Hindlimb muscle (tissue), 1 donor: Measurements from ENCODE around the gene ABCA1. TPM values are rescaled to one million over a fixed set of nuclear protein-coding genes. Genes with fewer than 3 reads are reported as not detected.
A peak's percentile ranks its signal among the peaks of the same experiment; 100 is the strongest.
"Not testable (repeated sequence)": the region's sequence is repeated elsewhere in the genome, so short reads cannot be mapped to it uniquely, and the experiment has no call there.

Experiments
- DNase-seq: peaks from one replicate; pipeline ENCODE4 v3.0.0-alpha.2; 2013
- polyA plus RNA-seq: library from polyadenylated mRNA; unstranded; fragments of 120-200 nt; gene quantifications from one replicate; pipeline ENCODE4 v1.2.1, GENCODE V29; 2013; ENCODE audit not compliant: insufficient read length

Gene ABCA1
- polyA plus RNA-seq, 1 donor, result 6.4 TPM

DNA sequence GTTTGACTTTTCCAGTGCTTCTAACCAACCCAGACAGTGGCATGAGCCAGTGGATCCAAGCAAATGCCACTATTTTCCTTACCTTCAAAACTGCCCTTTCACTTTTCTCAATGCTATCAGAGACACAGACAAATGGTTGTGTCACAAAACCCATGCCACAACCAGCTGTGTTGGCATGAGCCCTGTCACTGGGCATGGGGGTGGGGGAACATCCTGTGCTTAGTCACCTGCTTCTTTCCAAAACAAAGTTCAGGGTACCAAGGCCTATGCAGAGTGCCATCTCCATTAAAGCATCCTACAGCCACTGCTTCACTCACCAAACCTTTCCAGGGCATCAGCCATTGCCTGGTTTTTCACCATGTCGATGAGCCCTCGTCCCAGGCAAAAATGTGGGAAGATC is 133.9 kb downstream of the ABCA1 start:
- no peak for DNase-seq

DNA sequence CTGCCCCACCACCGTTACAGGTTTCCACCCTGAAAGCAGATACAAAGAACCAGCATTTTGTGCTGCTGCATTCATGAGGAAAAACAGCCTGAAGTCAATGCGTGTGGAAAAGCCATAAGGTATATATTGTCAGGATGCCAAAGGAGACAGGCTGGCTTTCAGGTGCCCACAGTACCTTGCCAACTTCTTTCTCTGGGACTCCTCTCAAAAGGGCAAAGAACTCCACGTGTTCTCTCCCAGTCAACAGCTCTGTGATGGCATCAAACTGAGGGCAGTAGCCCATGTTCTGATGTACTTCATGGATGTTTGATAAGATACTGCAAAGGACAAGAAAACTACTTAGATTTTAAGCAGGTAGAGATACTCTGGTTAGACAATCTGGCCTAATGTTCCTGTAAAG is 139.7 kb downstream of the ABCA1 start:
- no peak for DNase-seq

DNA sequence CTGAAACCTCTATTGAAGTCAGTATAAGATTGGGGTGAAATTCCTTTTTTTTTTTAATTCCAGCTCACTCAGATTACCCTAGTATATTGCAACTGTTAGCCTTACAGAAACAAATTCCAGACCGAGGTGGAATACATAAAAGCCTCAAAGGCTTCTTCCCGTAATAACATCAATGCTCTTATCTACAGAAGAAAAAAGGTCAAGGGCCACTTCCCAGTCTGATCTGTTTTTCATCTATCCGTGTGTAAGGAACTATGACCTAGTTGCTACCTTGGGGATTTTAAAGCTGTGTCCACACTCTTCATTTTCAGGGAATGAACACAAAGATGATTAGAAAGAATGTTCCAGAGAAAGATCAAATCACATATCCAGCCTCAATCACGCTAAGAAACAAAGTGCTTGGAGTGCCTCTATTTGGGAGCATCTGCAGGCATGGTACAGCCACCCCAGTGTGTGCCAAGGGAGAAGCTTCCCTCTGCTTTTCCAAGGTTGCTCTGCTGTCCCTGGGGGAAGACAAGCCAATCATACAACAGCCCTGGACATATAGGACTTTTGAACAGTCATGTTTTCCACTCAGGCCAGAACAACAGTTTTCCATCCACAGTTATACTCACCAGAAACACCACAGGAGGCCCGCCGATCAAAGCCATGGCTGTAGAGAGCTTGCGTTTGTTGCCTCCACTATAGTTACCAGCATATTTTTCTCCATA is 140.5 kb downstream of the ABCA1 start:
- no peak for DNase-seq

- DNase-seq, result no peak
These were observed 141.7 kb downstream of the ABCA1 start for GRCh38 chr9:104786293-104786692.

GRCh38 chr9:104784098-104784497 is 143.9 kb downstream of the ABCA1 start:
- no peak for DNase-seq

- DNase-seq, result no peak
These were observed 144.4 kb downstream of the ABCA1 start for GRCh38 chr9:104783588-104783987.

- DNase-seq, result peak; percentile 26
These were observed 147.1 kb downstream of the ABCA1 start for GRCh38 chr9:104780796-104781395.

- no peak for DNase-seq
These were observed 147.9 kb downstream of the ABCA1 start for GRCh38 chr9:104779946-104780535.

GRCh38 chr9:104779334-104779733 is 148.6 kb downstream of the ABCA1 start:
- no peak for DNase-seq

DNA sequence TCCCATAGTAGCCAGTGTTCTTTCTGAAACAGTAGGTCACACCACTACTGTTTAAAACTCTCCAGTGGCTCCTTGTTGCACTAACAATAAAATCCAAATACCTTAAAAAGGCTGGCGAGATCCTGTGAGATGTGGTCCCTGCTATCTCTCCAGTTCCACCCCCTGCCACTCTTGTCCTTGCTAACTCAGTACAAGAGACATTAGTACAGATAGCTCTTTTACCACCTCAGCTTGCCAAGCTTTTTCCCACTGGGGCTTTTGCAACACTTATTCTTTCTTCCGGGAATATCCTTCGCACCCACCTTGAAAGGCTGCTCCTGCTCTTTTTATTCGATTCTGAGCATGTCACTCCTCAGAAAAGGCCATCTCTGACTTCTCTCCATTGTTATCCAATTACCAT is 149.2 kb downstream of the ABCA1 start:
- DNase-seq, result no peak

DNA sequence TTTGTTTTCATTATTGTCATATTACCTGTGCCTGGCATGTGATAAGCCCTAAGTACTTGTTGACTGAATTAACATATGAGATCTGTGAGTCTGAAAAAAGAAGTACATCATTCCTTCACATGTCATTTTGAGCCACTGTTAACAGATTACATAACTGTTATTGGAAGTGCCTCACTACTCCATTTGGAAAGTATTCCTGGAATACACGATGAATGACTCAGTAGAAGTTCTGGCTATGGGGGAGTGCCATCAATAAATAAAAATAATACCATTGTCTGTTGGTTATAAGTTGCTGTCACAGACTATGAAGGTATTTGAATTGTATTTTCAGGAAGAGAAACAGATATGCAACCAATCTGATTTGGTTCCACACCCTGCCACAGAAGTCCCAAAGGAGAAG is 151.2 kb downstream of the ABCA1 start:
- no peak for DNase-seq

GRCh38 chr9:104775976-104776375 is 152.0 kb downstream of the ABCA1 start:
- DNase-seq, result no peak

GRCh38 chr9:104775574-104775936 is 152.4 kb downstream of the ABCA1 start:
- DNase-seq, result no peak

DNA sequence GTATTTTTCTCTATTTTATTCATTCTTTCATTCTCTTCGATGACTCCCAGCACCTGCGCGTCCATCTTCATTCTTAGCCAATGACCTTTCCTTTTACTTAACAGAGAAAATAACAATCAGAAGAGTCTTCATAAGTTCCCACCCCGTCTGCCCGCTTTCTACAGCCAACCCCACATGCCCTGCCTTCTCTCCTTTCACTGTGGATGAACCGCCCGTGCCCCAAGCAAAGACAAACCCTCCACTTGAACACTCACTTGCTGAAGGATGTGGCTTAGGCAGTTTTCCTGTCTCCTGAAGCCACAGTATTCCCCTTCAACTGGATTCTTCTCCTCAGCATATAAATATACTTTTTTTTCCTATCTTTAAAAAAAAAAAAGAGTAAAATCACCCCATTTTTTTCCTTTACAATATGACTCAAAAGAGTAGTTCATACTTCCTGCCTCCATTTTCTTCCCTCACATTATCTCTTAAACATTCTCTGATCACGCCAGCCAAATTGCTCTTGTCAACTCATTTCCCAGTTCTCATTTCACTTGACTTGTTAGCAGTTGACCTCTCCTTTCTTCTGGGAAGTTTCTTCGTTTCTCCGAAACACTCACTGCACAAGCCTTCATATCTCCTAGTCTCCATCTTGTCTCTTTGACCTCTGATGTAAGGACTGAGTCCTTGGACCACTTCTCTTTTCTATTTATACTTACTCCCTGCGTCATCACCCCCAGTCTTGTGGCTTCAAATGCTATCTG is 153.0 kb downstream of the ABCA1 start:
- no peak for DNase-seq

GRCh38 chr9:104774132-104774531 is 153.8 kb downstream of the ABCA1 start:
- DNase-seq, result no peak

DNA sequence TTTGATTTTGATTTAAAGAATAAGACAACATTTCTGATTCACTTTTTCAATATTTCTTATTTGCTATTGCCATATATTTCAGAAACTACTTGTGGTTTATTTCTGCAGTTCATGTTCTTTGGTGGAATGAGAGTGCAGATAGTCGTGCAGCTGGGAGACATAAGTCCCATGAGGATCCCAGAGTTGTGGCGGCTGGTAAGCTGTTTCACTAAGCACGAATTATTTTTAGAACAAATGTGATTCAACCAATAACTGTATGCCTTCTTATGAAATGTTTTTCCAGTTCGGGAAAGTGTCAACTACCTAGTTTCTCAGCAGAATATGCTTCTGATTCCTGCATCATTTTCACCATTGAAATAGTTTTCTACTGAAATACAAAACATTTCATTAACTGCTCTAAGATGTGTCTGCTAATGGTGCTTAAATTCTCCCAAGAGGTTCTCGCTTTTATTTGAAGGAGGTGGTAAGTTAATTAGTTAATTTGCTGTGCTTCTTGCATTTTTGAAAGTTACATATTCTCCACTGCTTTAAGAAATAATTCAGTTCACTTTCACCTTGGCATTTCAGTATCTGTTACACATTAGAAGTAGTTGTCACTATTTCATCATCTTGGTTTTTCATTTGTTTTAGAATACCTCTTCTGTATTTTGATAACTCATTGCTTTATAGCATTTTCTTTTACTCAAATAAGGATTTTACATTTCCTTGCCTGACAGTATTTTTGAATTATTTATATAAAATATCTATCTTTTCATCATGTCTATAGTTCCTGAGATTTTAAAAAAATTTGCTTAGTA is 155.0 kb downstream of the ABCA1 start:
- no peak for DNase-seq

- no peak for DNase-seq
These were observed 158.3 kb downstream of the ABCA1 start for GRCh38 chr9:104769655-104770054.

- not testable (repeated sequence) for DNase-seq
These were observed 158.9 kb downstream of the ABCA1 start for GRCh38 chr9:104769029-104769428.

- no peak for DNase-seq
These were observed 160.4 kb downstream of the ABCA1 start for GRCh38 chr9:104767507-104767906.

- DNase-seq, result no peak
These were observed 161.9 kb downstream of the ABCA1 start for GRCh38 chr9:104766025-104766424.

- DNase-seq, result no peak
These were observed 162.8 kb downstream of the ABCA1 start for GRCh38 chr9:104765138-104765537.

DNA sequence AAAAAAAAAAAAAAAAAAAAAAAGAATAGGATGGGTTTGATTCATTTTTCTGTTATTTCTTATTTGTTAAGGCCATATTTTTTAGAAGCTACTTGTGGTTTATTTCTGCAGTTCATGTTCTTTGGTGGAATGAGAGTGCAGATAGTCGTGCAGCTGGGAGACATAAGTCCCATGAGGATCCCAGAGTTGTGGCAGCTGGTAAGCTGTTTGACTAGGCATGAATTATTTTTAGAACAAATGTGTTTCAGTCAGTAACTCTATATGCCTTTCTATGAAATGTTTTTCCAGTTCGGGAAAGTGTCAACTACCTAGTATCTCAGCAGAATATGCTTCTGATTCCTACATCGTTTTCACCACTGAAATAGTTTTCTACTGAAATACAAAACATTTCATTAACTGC is 169.0 kb downstream of the ABCA1 start:
- DNase-seq, result no peak
